Jurkat, Clone E6-1 (cell line): ENCODE data around the gene WWOX.
A peak's percentile ranks its signal among the peaks of the same experiment; 100 is the strongest.

Source experiments
- DNase-seq: peaks from one replicate; pipeline ENCODE4 v3.0.0-alpha.2; 2011; ENCODE audit warnings: low read depth, low spot score
- H3K4me3 ChIP-seq: 2 replicates; pipeline ENCODE4 v1.5.1; 2011; ENCODE audit warnings: mild to moderate bottlenecking, low read length, control low read depth, moderate library complexity

Gene WWOX

GRCh38 chr16:78995441-78995840, 896.0 kb downstream of the WWOX start:
- H3K4me3 ChIP-seq, result no peak overlapping the region
- DNase-seq, result peak; percentile 64

DNA sequence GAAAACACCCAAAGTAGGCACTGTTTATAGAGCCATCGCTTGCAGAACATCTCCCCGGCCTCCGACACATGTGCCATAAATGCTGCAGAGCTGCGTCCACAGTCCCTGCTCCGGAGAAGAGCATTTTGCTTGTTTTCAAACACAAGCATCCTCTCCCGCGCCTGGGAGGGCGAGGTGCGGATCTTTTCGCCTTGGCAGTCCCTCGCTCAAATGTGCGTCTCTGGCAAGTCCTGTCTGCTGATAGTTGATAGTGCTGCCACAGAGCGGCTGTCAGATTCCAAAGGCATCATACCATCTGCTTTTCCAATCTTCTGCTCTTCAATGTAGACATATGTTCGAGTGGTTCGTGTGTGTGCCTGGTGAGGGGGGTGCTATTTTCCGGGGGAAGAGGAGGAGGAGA, 897.3 kb downstream of the WWOX start:
- DNase-seq, result no peak
- H3K4me3 ChIP-seq, result no peak overlapping the region

GRCh38 chr16:78998879-78999278, 899.4 kb downstream of the WWOX start:
- no peak for DNase-seq
- H3K4me3 ChIP-seq, result no peak overlapping the region

DNA sequence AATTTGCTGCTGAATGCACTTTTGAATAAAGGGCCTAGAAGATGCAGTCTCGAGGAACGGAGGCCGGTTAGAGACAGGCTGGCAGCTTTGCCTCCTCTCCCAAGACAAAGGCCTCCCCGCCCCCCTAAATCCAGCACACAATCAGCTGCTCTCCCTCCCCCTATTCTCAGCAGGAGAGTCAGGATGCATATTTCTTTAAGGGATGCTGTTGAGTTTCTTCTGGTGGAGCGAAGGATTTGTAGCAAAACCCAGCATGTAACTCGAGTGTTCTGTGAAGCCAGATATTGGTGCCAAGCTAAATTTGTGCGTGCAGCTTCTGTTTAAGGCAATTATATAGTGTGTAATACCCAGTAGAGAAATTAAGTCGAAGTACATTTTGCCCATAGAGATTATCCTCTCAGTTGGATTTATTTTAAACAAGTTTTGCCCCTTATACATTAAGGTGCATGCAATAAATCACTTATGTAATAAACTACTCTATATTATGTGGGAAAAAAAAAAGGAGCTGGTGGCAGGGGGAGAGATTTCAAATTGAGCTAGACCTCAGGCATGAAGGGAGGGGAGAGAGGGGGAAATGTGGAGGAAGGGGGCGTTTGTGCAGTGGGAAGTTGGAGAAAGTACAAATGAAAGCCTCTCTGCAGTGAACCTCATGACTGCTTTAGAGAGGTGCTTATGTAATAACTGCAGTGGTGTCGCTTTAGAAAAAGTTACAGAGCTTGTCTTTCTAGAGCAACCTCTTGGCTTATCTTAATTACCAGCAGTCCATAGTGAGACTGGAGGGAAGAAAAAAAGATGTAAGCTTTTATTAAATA, 901.9 kb downstream of the WWOX start:
- DNase-seq, result no peak
- no peak overlapping the region for H3K4me3 ChIP-seq

GRCh38 chr16:79003026-79003609, 903.7 kb downstream of the WWOX start:
- DNase-seq, result no peak
- H3K4me3 ChIP-seq, result no peak overlapping the region

- DNase-seq, result no peak
- H3K4me3 ChIP-seq, result no peak overlapping the region
Measured at GRCh38 chr16:79004309-79004708, 904.9 kb downstream of the WWOX start.

DNA sequence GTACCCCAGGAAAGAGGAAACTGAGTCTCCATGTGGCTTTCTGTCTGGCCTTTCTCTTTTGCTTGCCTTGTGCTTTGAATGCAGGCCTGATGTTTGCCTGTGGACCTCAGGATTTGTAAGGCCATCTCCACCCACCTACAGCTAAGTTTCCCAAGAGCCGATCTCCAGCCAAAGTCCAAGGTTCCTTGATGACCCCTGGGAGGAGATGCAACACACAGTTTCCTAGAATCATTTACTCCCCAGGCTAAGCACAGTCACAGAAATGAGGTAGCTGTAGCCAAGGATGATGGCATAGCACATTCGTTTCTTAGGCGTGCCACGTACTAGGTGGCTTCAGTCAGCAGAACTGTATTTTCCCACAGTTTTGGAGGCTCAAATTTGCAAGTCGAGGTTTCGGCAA, 905.6 kb downstream of the WWOX start:
- H3K4me3 ChIP-seq, result no peak overlapping the region
- DNase-seq, result no peak

GRCh38 chr16:79006206-79006605, 906.8 kb downstream of the WWOX start:
- DNase-seq, result no peak
- no peak overlapping the region for H3K4me3 ChIP-seq

DNA sequence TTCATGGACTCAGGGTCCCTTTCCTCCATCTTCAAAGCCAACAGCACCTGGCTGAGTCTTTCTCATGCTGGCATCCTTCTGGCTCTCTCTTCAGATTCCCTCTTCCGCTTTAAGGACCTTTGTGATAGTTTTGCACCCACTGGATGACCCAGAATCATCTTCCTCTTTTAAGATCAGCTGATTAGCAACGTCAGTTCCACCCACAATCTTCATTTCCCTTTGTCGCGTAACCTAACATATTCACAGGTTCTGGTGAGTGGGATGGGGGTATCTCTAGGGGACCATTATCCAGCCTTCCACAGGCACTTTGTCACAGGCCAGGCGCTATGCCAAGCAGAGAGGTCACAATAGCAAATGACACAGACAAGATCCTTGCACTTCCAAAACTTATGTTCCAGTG, 907.3 kb downstream of the WWOX start:
- H3K4me3 ChIP-seq, result no peak overlapping the region
- no peak for DNase-seq

GRCh38 chr16:79007614-79008013, 908.2 kb downstream of the WWOX start:
- no peak overlapping the region for H3K4me3 ChIP-seq
- DNase-seq, result no peak

GRCh38 chr16:79008036-79008868, 908.8 kb downstream of the WWOX start:
- DNase-seq, result no peak
- no peak overlapping the region for H3K4me3 ChIP-seq

DNA sequence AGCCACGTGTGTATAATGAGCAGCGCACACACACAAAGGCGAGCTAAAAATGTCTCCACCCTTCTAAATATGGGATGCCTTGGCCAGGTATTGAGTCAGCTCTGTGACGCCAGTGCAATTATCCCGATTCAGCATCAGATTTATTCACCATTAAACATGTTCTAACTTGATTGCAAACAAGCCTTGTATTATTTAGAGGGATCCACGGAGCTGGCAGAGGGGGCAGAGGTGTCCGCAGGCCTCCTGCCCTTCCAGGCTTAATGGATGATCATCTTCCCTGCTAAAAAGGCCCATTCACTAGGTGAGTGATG, 909.4 kb downstream of the WWOX start:
- H3K4me3 ChIP-seq, result no peak overlapping the region
- no peak for DNase-seq

DNA sequence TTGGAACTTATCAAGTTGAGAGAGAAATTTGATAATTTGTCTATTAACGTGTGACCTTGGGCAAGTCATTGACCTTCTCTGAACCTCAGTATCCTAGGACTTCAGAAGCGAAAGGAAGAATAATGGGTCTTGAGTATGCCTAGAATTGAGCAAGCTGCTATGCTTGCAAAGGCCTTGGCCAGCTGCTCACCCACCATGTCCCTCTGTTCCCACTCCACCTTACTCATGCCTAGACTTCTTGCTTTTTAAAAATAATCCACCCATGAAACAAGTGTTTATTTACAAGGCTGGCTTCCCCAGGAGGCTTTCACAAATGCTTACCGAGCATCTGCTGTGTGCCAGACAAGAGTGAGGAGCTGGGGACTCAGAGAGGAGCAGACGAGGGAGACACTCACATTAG, 910.4 kb downstream of the WWOX start:
- no peak for DNase-seq
- H3K4me3 ChIP-seq, result no peak overlapping the region

DNA sequence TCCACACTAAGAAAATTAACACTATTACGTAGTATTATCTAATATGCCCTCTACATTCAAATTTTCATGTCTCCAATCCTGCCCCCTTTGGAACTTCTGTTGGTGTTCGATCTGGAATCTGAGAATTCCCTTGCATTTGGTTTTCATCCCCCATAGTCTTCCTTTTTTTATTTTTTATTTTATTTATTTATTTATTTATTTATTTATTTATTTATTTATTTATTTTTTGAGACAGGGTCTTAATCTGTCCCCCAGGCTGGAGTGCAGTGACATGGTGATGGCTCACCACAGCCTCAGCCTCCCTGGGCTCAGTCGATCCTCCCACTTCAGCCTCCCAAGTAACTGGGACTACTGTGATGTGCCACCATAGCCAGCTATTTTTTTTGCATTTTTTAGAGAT, 911.8 kb downstream of the WWOX start:
- no peak overlapping the region for H3K4me3 ChIP-seq
- no peak for DNase-seq

- no peak for DNase-seq
- H3K4me3 ChIP-seq, result no peak overlapping the region
Measured at GRCh38 chr16:79012671-79013434, 913.4 kb downstream of the WWOX start.

DNA sequence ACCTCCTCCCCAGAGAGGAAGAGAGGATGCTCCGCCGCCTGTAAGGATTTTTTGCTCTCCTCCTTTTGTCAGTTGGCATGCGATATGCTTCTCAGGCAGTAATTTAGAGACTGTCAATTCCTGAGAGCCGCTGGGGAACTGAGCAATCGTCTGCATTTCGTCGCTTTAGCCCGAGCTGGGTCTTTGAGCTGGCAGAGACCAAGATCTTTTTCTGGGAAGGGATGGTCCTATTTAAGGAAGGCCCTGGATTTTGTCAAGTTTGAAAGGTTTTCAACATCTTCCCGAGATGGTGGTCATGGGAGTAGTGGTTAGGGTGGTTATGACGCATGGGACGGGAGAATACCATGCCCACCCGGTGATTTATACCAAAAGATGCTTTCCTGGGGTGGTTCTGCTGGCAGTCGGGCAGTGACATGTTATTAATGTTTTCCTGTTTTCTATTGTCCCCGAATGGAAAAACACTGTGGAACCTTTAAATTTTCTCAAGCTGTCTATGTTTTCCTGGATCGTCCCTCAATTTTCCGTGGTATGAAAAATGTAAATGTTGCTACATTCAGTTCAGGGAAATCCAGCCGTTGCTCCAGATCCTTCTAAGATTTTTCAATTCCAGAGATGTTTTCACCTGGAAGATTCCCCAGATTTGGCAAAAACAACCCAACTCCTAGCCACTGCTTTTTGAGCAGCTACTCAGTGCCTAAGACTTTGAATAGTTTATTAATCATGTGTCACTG, 914.6 kb downstream of the WWOX start:
- DNase-seq, result no peak
- no peak overlapping the region for H3K4me3 ChIP-seq

DNA sequence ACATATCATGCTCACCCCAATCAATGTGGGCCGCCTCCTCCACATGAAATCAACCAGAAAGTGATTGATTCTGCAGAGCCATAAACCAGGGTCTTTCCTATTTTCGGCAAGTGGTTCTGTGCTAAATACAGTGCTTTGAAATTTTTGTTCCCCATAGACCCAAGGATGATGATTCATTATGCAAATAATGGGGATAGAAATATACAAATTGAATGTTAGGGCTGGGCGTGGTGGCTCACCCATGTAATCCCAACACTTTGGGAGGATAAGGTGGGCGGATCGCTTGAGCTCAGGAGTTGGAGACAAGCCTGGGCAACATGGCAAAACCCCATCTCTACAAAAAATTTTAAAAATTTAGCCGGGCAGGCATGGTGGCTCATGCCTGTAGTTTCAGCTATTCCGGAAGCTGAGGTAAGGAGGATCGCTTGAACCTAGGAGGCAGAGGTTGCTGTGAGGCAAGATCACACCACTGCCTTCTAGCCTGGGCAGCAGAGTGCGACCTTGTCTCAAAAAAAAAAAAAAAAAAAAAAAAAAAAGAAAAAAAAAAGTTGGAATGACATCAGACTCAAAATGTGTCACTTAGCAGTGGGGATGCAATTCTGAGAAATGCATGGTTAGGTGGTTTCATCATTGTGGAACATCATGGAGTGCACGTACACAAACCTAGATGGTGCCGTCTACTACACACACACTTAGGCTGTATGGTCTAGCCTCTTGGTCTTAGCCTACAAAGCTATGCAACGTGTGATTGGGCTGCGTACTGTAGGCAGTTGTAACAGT, 919.4 kb downstream of the WWOX start:
- no peak overlapping the region for H3K4me3 ChIP-seq
- no peak for DNase-seq

DNA sequence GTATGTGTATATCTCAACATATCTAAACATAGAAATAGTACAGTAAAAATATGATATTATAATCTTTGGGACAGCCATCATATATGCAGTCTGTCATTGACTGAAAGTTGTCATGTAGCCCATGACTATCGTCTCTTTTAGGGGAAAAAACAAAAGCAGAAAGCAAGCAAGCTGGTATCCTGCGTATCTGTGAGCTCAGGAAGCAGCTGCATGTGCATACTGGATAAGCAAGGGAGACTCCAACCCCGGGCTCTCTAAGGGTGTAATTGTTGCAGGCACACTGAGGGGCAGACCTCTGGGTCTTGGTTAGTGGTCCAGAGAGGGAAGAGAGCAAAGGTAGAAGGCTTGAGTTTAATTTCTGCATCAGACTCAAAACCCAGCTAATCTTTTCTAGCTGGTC, 920.0 kb downstream of the WWOX start:
- no peak for DNase-seq
- H3K4me3 ChIP-seq, result no peak overlapping the region
